ENCODE results near the gene SLC6A13.

- TF ChIP-seq ZFP30 (CRISPR knock-in tag; IDR thresholded peaks at IDR 0.05) (no peak), BACH2 (CRISPR knock-in tag; IDR thresholded peaks at IDR 0.05; ENCODE audit: borderline replicate concordance) (no peak), CREB5 (CRISPR knock-in tag; IDR thresholded peaks at IDR 0.05; ENCODE audit: low read depth) (no peak), ZNF8 (CRISPR knock-in tag; IDR thresholded peaks at IDR 0.05) (no peak)
- TF ChIP-seq, protein P1, sequence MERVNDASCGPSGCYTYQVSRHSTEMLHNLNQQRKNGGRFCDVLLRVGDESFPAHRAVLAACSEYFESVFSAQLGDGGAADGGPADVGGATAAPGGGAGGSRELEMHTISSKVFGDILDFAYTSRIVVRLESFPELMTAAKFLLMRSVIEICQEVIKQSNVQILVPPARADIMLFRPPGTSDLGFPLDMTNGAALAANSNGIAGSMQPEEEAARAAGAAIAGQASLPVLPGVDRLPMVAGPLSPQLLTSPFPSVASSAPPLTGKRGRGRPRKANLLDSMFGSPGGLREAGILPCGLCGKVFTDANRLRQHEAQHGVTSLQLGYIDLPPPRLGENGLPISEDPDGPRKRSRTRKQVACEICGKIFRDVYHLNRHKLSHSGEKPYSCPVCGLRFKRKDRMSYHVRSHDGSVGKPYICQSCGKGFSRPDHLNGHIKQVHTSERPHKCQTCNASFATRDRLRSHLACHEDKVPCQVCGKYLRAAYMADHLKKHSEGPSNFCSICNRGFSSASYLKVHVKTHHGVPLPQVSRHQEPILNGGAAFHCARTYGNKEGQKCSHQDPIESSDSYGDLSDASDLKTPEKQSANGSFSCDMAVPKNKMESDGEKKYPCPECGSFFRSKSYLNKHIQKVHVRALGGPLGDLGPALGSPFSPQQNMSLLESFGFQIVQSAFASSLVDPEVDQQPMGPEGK (CRISPR knock-in tag; IDR thresholded peaks at IDR 0.05; ENCODE audit: borderline replicate concordance) = no peak
These were observed 38.8 kb downstream of the SLC6A13 start for GRCh38 chr12:223841-224240.

All from SK-N-SH treated with all-trans-retinoic acid at 6 μM for 48 hours (cell line).